ENCODE measurements around the gene PLXDC2. TPM values are rescaled to one million over a fixed set of nuclear protein-coding genes. Genes with fewer than 3 reads are reported as not detected.

The PLXDC2 gene
- total RNA-seq, 1 experiment from 2014 or later: 0.20 TPM

DNA sequence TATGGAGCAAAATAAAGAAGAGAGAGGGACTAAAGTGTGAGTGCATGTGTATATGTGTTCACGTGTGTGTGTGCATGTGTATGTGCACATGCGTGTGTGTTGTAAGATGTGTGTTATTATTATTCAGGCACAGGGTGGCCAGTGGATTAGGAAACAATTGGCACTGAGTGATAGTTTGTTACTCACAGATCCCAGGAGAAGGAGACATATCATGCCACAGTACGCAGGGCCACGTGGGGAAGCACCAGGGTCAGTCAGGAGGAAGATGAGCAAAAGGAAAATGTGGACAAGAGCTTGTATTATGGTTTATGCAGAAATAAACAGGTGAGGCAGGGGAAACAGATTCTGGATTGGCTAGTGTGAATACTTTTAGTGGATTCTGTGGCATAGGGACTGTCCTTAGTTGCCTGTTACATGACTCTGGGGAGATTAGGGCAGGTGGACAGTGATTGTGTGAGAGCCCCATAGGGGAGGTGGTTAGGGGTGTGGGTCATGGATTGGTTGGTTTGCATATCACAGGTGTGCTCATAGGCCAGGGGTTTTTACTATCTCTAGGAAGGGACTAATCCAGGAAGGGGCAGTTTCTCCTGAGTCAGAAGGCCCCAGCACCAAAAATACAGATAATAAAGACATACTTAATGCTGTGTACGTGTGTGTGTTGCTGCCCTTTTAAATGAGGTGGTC lies 90.0 kb downstream of the PLXDC2 start:
- POLR2A ChIA-PET: no interaction called here
- no peak for TF ChIP-seq ZFX (IDR thresholded peaks at IDR 0.05)

DNA sequence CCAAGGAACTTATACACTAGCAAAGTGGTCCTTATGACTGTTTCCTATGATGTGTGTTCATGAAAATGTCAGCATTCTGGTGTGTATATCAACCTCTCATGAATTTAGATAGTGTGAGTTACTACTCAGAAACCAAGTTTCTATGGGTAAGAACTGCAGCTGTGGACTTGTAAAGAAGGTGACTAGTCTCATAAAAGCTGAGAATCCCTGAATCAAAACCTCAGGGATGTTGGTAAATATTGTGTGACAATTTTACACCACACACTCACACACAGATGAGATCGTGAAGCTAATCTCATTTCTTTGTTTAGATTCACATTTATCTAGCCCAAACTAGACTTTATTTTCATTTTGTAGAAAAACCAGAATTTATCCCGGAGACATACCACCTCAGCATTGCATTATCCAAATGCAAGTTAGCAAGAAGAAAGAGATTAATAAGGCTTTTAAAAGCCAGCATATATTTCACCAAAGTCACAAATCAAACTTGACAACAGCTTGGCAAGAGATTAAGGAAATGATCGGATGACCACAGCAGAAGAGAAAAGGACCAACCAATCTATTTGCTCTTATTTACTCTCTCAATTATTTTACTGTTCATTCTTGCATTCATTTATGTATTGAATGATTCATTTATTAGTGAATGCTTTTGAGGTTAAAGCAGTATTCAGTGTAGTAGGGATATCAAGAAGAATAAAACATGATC lies 92.9 kb downstream of the PLXDC2 start:
- Histone ChIP-seq H3K9ac (ENCODE audit: low read length) (no peak overlapping the region), H3K27ac (ENCODE audit: low read depth, low read length) (no peak overlapping the region), H3K79me2 (ENCODE audit: insufficient read depth, low read length) (no peaks in the 10 kb centered on the region)

More for the DNA sequence above, 90.0 kb downstream of the PLXDC2 start:
- ATAC-seq: no peak
- ChIA-PET CTCF (no interaction called here), RAD21 (ENCODE audit: low non-redundant PET in 1 of 2, low total read pairs in 2 of 2, uncharacterized antibody in 2 of 2, unreplicated experiment in 2 of 2) (no interaction called here)
- no peak overlapping the region for H3K27ac ChIP-seq (ENCODE audit: low read depth, low read length)
- peaks cover 0 to 28% of the 10 kb centered on the region in 2 experiments; a peak in 2 of 4 replicates for H3K9me3 ChIP-seq (ENCODE audit: control insufficient read depth in 1 of 2, insufficient read depth in 1 of 2, low read depth in 1 of 2, low read length in 2 of 2)
- DNase-seq (ENCODE audit: low read depth, low spot score): no peak
- no TSS peak for BruUV-seq (replicated peaks)
- no peak overlapping the region for H3K4me2 ChIP-seq (ENCODE audit: low read length)
- H3K79me2 ChIP-seq (ENCODE audit: insufficient read depth, low read length): no peaks in the 10 kb centered on the region
- H4K20me1 ChIP-seq (ENCODE audit: insufficient read depth): no peaks in the 10 kb centered on the region
- no peak overlapping the region for H3K9ac ChIP-seq (ENCODE audit: low read length)
- H3K36me3 ChIP-seq (ENCODE audit: control insufficient read depth in 1 of 2, insufficient read depth in 2 of 2, low read length in 2 of 2): no peaks in the 10 kb centered on the region
- no peaks in the 10 kb centered on the region for H3K27me3 ChIP-seq (ENCODE audit: insufficient read depth, low read length)
- no peaks in the 10 kb centered on the region for H3K4me1 ChIP-seq (ENCODE audit: control insufficient read depth in 1 of 2, insufficient read depth in 2 of 2, low read length in 2 of 2)
- no peaks in the 10 kb centered on the region for H3K9me2 ChIP-seq (ENCODE audit: insufficient read depth)
- H2AFZ ChIP-seq (ENCODE audit: low read depth, low read length, poor library complexity, severe bottlenecking): no peak overlapping the region
- H3K4me3 ChIP-seq (replicated peaks in 1 of 2; ENCODE audit: low read depth in 1 of 2, low read length in 2 of 2): no peak overlapping the region
- intact Hi-C loops (cut with micrococcal nuclease): no loop called here

More for the DNA sequence above, 92.9 kb downstream of the PLXDC2 start:
- DNase-seq (ENCODE audit: low read depth, low spot score) (no peak), ATAC-seq (no peak)
- Histone ChIP-seq H3K4me3 (replicated peaks in 1 of 2; ENCODE audit: low read depth in 1 of 2, low read length in 2 of 2) (no peak overlapping the region), H3K36me3 (ENCODE audit: control insufficient read depth in 1 of 2, insufficient read depth in 2 of 2, low read length in 2 of 2) (no peaks in the 10 kb centered on the region), H3K9me3 (ENCODE audit: control insufficient read depth in 1 of 2, insufficient read depth in 1 of 2, low read depth in 1 of 2, low read length in 2 of 2) (peaks cover 0 to 32% of the 10 kb centered on the region in 2 experiments; a peak in 3 of 4 replicates), H3K4me2 (ENCODE audit: low read length) (no peak overlapping the region), H3K4me1 (ENCODE audit: control insufficient read depth in 1 of 2, insufficient read depth in 2 of 2, low read length in 2 of 2) (no peaks in the 10 kb centered on the region), H2AFZ (ENCODE audit: low read depth, low read length, poor library complexity, severe bottlenecking) (no peak overlapping the region), H3K9me2 (ENCODE audit: insufficient read depth) (no peaks in the 10 kb centered on the region), H4K20me1 (ENCODE audit: insufficient read depth) (no peaks in the 10 kb centered on the region), H3K27me3 (ENCODE audit: insufficient read depth, low read length) (no peaks in the 10 kb centered on the region)
- TF ChIP-seq EZH2 (IDR thresholded peaks at IDR 0.05) (no peak), ELF1 (IDR thresholded peaks at IDR 0.05; ENCODE audit: borderline replicate concordance, low read depth) (no peak), YY1 (IDR thresholded peaks at IDR 0.05; ENCODE audit: extremely low read depth, insufficient replicate concordance, low read depth, low read length) (no peak), POLR2AphosphoS5 (IDR thresholded peaks at IDR 0.05; ENCODE audit: low read depth, low read length) (no peak), FOSL1 (IDR thresholded peaks at IDR 0.05; ENCODE audit: low read depth) (no peak), EGR1 (IDR thresholded peaks at IDR 0.05; ENCODE audit: low read depth) (no peak), SIN3A (IDR thresholded peaks at IDR 0.05; ENCODE audit: low read depth) (no peak), EZH2phosphoT487 (IDR thresholded peaks at IDR 0.05; ENCODE audit: borderline replicate concordance) (no peak), POLR2A (IDR thresholded peaks at IDR 0.05; ENCODE audit: borderline replicate concordance, extremely low read depth, insufficient read depth, insufficient read length) (no peak), JUND (IDR thresholded peaks at IDR 0.05) (no peak)
- TF ChIP-seq, protein P1, sequence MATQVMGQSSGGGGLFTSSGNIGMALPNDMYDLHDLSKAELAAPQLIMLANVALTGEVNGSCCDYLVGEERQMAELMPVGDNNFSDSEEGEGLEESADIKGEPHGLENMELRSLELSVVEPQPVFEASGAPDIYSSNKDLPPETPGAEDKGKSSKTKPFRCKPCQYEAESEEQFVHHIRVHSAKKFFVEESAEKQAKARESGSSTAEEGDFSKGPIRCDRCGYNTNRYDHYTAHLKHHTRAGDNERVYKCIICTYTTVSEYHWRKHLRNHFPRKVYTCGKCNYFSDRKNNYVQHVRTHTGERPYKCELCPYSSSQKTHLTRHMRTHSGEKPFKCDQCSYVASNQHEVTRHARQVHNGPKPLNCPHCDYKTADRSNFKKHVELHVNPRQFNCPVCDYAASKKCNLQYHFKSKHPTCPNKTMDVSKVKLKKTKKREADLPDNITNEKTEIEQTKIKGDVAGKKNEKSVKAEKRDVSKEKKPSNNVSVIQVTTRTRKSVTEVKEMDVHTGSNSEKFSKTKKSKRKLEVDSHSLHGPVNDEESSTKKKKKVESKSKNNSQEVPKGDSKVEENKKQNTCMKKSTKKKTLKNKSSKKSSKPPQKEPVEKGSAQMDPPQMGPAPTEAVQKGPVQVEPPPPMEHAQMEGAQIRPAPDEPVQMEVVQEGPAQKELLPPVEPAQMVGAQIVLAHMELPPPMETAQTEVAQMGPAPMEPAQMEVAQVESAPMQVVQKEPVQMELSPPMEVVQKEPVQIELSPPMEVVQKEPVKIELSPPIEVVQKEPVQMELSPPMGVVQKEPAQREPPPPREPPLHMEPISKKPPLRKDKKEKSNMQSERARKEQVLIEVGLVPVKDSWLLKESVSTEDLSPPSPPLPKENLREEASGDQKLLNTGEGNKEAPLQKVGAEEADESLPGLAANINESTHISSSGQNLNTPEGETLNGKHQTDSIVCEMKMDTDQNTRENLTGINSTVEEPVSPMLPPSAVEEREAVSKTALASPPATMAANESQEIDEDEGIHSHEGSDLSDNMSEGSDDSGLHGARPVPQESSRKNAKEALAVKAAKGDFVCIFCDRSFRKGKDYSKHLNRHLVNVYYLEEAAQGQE (IDR thresholded peaks at IDR 0.05; ENCODE audit: low read depth): no peak
- TF ChIP-seq, protein P2, sequence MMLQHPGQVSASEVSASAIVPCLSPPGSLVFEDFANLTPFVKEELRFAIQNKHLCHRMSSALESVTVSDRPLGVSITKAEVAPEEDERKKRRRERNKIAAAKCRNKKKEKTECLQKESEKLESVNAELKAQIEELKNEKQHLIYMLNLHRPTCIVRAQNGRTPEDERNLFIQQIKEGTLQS (IDR thresholded peaks at IDR 0.05): no peak
- TF ChIP-seq, protein P3, sequence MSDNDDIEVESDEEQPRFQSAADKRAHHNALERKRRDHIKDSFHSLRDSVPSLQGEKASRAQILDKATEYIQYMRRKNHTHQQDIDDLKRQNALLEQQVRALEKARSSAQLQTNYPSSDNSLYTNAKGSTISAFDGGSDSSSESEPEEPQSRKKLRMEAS (IDR thresholded peaks at IDR 0.05): no peak
- RAD21 ChIA-PET (ENCODE audit: low non-redundant PET in 1 of 2, low total read pairs in 2 of 2, uncharacterized antibody in 2 of 2, unreplicated experiment in 2 of 2): no interaction called here
- POLR2A ChIA-PET: no interaction called here
- BruUV-seq (replicated peaks): no TSS peak
- intact Hi-C loops (cut with micrococcal nuclease): no loop called here
- CTCF ChIA-PET: no interaction called here

Measured in HCT116 (cell line).